KMS-11 (cell line): Measurements from ENCODE around the gene NPIPB6.

Experiments
- H2AFZ ChIP-seq: fragments of 200-600 bp; sonication (generic); 2 replicates; pipeline ENCODE4 v1.6.1; 2016; ENCODE audit warnings: antibody characterized with exemption, mixed run types, low read depth
- H3K27ac ChIP-seq: fragments of 200-600 bp; sonication (generic); 2 replicates; pipeline ENCODE4 v1.6.1; 2016; ENCODE audit warnings: mild to moderate bottlenecking, mixed run types
- H3K27me3 ChIP-seq: fragments of 200-600 bp; sonication (generic); 2 replicates; pipeline ENCODE4 v1.6.1; 2017; ENCODE audit warnings: mild to moderate bottlenecking, low read depth, mixed run types, moderate library complexity; ENCODE audit not compliant: insufficient read depth
- H3K36me3 ChIP-seq: fragments of 200-600 bp; sonication (generic); 2 replicates; pipeline ENCODE4 v1.6.1; 2017; ENCODE audit warnings: mild to moderate bottlenecking, mixed run types; ENCODE audit not compliant: insufficient read depth
- H3K4me1 ChIP-seq: fragments of 200-600 bp; sonication (generic); 2 replicates; pipeline ENCODE4 v1.6.1; 2016; ENCODE audit warnings: mild to moderate bottlenecking, low read depth, mixed run types; ENCODE audit not compliant: poor library complexity, severe bottlenecking
- H3K4me2 ChIP-seq: fragments of 200-600 bp; sonication (generic); 2 replicates; pipeline ENCODE4 v1.7.0; 2016; ENCODE audit warnings: mild to moderate bottlenecking, mixed run types
- H3K4me3 ChIP-seq: fragments of 200-600 bp; sonication (generic); IDR thresholded peaks from 2 replicates; pipeline ENCODE4 v1.6.1; 2017; ENCODE audit warnings: low read depth, low read length, mixed read lengths; ENCODE audit not compliant: insufficient read depth
- H3K79me2 ChIP-seq: fragments of 200-600 bp; sonication (generic); 2 replicates; pipeline ENCODE4 v1.6.1; 2016; ENCODE audit warnings: low read depth, mixed run types; ENCODE audit not compliant: insufficient read depth
- H3K9ac ChIP-seq: fragments of 200-600 bp; sonication (generic); 2 replicates; pipeline ENCODE4 v1.6.1; 2016; ENCODE audit warnings: mild to moderate bottlenecking, mixed run types
- H4K20me1 ChIP-seq: fragments of 200-600 bp; sonication (generic); 2 replicates; pipeline ENCODE4 v1.6.1; 2016; ENCODE audit warnings: mild to moderate bottlenecking, mixed run types; ENCODE audit not compliant: insufficient read depth
- TF ChIP-seq, protein P1 (sequence below): fragments of 200-600 bp; sonication (generic); conservative IDR thresholded peaks from 2 replicates; pipeline ENCODE4 v1.6.1; 2017; ENCODE audit warnings: low read depth, mild to moderate bottlenecking, antibody characterized with exemption, low read length, moderate library complexity, mixed read lengths

The NPIPB6 gene

GRCh38 chr16:28297784-28298510 lies 65.4 kb downstream of the NPIPB6 start:
- no peaks in the 10 kb centered on the region for H3K36me3 ChIP-seq
- H3K4me1 ChIP-seq: peaks cover 5% of the 10 kb centered on the region
- no peak overlapping the region for H3K27ac ChIP-seq
- H3K27me3 ChIP-seq: peaks cover 81% of the 10 kb centered on the region
- no peaks in the 10 kb centered on the region for H3K79me2 ChIP-seq
- no peak overlapping the region for H3K4me2 ChIP-seq
- TF ChIP-seq, protein P1, sequence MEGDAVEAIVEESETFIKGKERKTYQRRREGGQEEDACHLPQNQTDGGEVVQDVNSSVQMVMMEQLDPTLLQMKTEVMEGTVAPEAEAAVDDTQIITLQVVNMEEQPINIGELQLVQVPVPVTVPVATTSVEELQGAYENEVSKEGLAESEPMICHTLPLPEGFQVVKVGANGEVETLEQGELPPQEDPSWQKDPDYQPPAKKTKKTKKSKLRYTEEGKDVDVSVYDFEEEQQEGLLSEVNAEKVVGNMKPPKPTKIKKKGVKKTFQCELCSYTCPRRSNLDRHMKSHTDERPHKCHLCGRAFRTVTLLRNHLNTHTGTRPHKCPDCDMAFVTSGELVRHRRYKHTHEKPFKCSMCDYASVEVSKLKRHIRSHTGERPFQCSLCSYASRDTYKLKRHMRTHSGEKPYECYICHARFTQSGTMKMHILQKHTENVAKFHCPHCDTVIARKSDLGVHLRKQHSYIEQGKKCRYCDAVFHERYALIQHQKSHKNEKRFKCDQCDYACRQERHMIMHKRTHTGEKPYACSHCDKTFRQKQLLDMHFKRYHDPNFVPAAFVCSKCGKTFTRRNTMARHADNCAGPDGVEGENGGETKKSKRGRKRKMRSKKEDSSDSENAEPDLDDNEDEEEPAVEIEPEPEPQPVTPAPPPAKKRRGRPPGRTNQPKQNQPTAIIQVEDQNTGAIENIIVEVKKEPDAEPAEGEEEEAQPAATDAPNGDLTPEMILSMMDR: no peak
- no peak overlapping the region for H3K4me3 ChIP-seq
- H2AFZ ChIP-seq: no peak overlapping the region
- no peaks in the 10 kb centered on the region; the same call in 1 of the 2 replicates for H4K20me1 ChIP-seq
- no peak overlapping the region for H3K9ac ChIP-seq

DNA sequence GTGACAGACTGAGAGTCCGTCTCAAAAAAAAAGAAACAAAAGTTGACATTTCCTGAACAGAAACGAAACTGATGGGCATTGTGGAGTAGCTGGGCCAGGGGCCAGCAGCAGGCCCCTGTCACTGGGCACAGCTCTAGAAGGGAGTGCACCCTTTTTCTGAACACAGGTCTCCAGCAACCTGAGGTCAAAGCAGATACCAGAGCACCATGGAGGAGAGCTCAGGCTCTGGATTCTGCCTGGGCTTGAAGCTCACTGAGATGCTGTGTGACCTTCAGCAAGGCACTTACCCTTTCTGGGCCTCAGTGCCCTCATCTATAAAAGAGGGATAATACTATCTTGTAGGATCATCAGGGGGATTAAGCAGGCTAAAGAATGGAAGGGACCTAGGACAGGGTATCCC lies 66.0 kb downstream of the NPIPB6 start:
- TF ChIP-seq, protein P1: no peak
- no peaks in the 10 kb centered on the region for H3K79me2 ChIP-seq
- H4K20me1 ChIP-seq: no peaks in the 10 kb centered on the region; the same call in 1 of the 2 replicates
- peaks cover 9% of the 10 kb centered on the region for H3K4me1 ChIP-seq
- no peak overlapping the region for H3K9ac ChIP-seq
- H3K4me2 ChIP-seq: no peak overlapping the region
- H3K36me3 ChIP-seq: no peaks in the 10 kb centered on the region
- peaks cover 78% of the 10 kb centered on the region for H3K27me3 ChIP-seq
- H3K4me3 ChIP-seq: no peak overlapping the region
- no peak overlapping the region for H3K27ac ChIP-seq
- no peak overlapping the region for H2AFZ ChIP-seq

GRCh38 chr16:28295276-28295675 lies 68.0 kb downstream of the NPIPB6 start:
- H3K36me3 ChIP-seq: no peaks in the 10 kb centered on the region
- no peaks in the 10 kb centered on the region; the same call in 1 of the 2 replicates for H4K20me1 ChIP-seq
- no peak overlapping the region for H3K27ac ChIP-seq
- no peak overlapping the region for H3K4me2 ChIP-seq
- TF ChIP-seq, protein P1: no peak
- H2AFZ ChIP-seq: no peak overlapping the region
- H3K4me1 ChIP-seq: peaks cover 12% of the 10 kb centered on the region
- peaks cover 57% of the 10 kb centered on the region for H3K27me3 ChIP-seq
- H3K4me3 ChIP-seq: no peak overlapping the region
- H3K79me2 ChIP-seq: no peaks in the 10 kb centered on the region
- H3K9ac ChIP-seq: no peak overlapping the region

GRCh38 chr16:28294201-28294600 lies 69.1 kb downstream of the NPIPB6 start:
- Histone ChIP-seq H3K27ac (no peak overlapping the region), H3K4me3 (no peak overlapping the region), H3K36me3 (no peaks in the 10 kb centered on the region), H4K20me1 (no peaks in the 10 kb centered on the region), H3K27me3 (peaks cover 51% of the 10 kb centered on the region), H3K4me2 (no peak overlapping the region), H3K79me2 (no peaks in the 10 kb centered on the region), H2AFZ (no peak overlapping the region), H3K9ac (no peak overlapping the region), H3K4me1 (peaks cover 12% of the 10 kb centered on the region)
- TF ChIP-seq, protein P1: no peak
